GM11168 (cell line): Measurements from ENCODE around the gene CD22.

ENCODE experiments used
- in situ Hi-C: fragments of 300-500 bp; cut with MboI; formaldehyde crosslinking; loops from one replicate; pipeline ENCODE4 v1.12.0; 2022; ENCODE audit warnings: low sequenced_read_pairs; ENCODE audit not compliant: unreplicated experiment

Gene CD22

DNA sequence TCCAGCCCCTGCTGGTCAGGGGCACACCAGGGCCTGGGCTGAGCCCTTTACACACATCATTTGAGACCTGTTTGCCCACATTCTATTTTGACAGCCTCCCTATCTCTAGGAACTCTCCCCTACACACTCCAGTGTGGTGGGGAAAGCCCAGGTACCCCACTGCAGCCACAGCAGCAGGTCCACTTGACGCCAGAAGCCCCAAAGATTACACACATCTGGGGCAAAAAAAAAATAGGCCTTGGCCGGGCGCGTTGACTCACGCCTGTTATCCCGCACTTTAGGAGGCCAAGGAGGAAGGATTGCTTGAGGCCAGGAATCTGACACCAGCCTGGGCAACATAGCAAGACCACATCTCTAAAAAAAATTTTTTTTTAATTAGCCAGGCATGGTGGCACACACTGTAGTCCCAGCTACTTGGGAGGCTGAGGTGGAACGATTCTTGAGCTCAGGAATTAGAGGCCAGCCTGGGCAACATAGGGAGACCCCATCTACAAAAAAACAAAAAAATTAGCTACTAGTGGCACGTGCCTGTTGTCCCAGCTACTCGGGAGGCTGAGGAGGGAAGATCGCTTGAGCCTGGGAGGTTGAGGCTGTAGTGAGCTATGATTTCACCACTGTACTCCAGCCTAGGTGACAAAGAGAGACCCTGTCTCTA lies 18.0 kb upstream of the CD22 start:
- in situ Hi-C loops: no loop called here

DNA sequence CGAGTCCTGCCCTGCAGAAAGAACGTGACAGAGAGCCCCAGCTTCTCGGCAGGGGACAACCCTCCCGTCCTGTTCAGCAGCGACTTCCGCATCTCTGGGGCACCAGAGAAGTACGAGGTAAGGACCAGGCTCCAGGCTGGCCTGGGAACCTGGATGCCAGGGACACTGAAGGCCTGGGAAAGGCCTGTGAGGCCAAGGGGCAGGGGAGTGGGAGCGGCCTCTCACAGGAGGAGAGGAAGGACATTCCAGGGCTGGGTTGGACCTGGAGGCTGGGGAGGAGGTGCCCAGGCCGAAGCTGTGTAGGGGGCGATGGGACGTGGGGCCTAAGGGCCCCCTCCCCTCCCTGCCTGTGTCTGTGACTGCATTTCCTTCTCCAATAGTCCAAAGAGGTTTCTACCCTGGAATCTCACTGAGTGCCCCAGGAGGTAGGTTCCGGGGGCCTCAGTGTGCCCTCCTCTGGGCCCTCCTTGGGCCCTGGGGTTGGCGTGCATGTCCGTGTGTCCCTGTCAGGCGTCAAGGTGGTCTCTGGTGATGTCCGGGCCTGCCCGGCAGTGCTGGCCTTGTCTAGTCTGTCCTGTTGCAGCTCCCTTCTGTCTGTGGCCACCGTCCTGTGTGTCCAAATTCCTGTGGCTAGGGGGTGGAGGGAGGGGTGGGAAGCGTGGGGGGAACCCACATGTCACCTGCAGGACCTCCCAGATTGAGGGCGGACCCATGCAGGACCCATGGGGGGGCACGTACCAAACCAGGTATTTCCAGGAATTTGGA lies 16.9 kb upstream of the CD22 start:
- in situ Hi-C loops: no loop called here

DNA sequence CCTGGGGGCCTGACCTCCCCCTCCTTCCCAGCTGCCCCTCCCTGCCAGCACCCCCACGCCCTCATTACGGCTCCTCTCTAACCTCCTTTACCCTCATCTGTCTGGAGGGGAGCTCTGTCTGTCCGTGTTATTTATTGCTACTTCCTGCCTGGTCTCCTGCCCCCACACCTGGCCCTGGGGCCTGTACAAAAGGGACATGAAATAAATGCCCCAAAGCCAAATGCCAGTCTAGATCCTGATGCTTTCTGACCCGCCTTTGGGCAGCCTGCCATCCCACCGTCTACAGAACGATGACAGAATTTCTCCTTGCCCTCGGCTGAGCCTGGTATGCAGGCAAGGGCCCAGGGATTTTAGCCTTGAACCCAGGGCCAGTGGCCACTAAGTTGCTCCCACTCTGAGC lies 15.4 kb upstream of the CD22 start:
- in situ Hi-C loops: no loop called here

DNA sequence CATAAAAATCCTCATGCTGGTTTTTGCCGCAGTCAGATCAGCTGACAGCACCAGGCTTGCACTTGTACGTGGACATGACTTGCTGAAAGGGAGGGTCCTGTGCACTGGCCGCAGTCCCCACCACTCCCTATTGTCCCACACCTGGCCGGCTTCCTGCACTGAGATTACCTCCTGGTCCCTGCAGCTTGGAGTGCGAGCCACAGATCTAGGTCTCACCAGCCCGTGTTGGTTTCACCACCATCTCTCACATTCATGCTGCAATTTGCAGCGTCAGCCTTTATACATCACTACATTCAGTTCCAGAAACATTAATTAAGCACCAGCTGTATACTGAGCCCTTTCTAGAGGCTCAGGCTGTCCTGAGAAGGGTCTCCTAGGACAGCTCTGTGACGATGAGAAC lies 15.0 kb upstream of the CD22 start:
- in situ Hi-C loops: no loop called here

DNA sequence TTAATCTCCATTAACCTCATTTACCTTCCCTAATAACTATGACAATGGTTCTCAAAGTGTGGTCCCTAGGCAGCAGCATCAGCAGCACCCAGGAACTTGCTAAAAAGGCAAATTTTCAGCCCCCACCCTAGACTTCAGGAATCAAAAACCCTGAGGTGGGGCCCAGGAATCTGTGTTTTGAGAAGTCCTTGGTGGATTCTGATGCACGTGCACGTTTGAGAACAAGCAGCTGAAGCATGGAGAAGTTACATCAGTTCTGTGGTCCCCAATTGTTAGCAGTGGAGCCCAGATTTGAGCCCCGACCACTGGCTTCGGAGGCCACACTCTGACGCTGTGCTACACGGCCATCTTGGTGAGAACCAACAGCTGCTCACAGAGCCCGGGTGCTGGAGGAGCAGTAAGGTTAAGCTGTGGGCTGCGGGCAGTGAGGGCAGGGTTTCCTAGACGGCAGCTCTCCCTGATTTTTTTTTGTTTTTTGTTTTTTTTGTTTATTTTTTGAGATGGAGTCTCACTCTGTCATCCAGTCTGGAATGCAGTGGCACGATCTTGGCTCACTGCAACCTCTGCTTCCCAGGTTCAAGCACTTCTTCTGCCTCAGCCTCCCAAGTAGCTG lies 14.0 kb upstream of the CD22 start:
- in situ Hi-C loops: no loop called here

DNA sequence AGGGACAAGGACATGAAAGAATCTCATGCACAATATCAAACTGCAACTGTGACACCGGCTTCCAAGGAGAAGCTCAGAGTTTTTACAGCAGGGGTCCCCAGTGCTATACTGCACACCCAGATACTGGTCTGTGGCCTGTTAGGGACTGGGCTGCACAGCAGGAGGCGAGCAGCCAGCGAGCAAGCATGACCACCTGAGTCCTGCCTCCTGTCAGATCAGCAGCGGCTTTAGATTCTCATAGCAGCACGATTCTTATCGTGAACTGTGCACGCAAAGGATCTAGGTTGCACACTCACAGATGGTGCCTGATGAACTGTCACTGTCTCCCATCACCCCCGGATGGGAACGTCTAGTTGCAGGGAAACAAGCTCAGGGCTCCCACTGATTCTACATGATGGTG lies 13.1 kb upstream of the CD22 start:
- in situ Hi-C loops: no loop called here

DNA sequence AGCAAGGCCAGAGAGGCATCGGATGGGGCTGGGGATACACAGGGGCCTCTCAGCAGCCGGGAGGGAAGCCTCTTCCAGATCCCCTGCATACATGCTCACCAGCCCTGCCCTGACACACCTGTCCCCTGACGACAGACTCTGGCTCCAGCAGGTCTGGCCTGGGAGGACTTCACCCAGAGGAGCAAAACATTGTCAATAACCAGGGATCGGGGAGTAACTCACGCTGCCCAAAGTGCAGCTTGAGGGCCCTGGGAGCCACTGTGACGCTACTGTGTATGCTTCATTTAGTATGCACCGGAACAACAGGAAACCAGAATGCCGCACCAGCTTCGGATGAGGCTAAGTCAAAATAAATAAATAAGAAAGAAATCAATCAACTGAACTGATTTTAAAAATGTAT lies 12.4 kb upstream of the CD22 start:
- in situ Hi-C loops: no loop called here

DNA sequence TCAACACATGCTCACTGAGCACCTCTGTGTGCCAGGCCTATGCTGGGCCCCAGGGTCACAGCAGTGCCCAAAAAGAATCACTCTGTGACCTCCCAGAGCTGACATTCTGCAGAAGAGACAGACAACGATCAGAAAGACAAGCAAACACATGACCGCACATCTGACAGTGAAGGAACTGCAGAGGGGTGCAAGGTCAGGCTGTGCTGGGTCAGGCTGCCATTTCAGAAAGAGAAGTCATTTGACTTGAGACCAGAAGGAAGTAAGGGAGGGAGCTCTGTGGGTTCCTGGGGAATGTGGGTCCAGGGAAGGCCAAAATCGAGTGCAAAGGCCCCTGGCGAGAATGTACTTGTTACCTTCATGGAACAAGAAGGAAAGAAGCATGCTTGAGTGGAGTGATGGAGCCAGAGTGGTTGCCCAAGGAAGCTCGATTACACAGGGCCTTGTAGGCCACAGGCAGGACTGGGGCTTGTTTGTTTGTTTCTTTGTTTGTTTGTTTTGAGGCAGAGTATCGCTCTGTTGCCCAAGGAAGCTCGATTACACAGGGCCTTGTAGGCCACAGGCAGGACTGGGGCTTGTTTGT lies 11.4 kb upstream of the CD22 start:
- in situ Hi-C loops: no loop called here

DNA sequence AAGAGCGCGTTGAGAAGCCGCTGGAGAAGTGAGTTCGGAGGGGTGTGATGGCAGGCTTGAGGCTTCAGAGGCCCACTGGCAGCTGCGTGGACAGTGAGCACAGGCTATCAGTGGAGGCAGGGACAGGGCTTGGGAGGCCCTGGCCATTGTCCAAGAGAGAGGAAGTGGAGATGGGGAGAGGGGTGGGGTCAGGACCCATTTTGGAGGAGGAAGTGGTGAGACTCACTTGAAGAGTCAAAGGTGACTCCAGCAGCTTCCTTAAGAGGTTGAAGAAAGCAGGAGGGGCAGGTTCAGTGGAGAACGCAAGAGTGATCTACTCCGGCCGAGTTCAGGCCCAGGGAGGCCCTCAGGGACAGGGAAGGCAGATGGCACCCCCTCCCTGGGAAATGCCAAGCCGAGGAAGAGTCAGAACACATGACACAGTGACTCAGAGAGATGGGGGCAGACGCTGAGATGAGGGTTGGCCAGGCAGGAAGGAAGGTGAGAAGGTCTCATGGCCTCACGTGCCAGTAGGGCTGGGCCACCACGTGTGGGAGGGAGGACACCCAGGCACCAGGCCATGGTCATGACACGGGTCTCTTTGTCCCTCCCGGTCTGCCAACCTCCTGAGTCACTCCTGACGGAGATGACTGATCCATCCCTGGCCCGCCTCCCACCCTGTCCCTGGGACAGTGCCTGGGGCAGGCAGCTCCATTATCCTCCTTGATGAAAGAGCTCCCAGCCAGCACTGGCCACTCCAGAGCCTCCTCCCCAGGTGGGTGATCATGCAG lies 10.1 kb upstream of the CD22 start:
- in situ Hi-C loops: no loop called here

DNA sequence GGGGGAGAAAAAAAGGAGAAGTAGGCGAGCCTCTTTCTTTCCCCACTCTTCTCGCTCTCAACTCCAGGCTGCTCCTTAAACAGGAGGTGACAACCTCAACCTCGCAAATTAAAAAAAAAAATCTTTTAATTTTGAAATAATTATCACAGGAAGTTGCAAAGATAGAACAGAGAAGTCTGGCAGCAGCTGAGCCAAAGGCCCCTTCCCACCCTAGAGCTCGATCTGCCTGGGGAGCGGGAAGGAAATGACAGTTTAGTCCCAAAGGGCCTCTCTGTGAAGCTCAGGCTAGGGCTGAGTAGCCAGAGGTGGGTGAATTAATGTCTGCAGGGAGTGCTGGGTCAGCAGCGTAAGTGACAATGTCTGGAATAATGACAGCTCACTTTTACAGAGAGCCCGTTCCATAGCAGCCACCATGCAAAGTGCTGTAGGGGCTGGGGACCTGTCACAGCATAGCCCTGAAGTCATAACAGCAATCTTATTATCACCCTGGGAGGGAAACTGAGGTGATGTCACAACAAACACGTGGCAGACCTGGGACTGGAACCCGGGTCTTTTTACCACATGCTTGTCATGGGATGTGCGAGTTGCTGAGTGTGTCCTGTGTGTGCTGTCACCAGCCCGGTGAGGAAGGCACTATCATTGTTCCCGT lies 8.8 kb upstream of the CD22 start:
- in situ Hi-C loops: no loop called here

DNA sequence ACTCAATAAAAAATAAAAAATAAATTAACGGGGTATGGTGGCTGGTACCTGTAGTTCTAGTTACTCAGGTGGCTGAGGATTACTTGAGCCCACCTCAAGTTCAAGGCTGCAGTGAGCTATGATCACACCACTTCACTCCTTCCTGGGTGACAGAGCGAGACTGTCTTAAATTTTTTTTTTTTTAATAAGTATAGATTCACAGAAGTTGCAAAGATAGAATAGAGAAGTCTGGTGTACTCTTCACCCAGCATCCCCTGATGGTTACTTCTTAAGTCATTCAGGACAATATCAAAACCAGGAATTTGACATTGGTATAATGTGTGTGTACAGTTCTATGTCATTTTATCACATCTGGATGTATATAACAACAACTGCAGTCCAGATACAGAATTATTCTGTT lies 7.7 kb upstream of the CD22 start:
- in situ Hi-C loops: no loop called here

DNA sequence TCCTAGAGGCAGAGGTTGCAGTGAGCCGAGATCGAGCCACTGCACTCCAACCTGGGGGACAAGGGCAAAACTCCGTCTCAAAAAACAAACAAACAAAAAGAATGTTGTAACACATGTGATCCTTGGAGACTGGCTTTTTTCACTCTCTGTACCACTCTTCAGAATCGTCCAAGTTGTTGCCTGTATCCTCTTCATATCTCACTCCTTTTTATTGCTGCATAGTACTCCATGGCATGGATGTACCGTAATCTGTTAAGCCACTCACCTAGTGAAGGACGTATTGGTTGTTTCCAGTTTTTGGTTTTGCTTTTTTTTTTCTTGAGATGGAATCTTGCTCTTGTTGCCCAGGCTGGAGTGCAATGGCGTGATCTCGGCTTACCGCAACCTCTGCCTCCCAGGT lies 7.0 kb upstream of the CD22 start:
- in situ Hi-C loops: no loop called here

DNA sequence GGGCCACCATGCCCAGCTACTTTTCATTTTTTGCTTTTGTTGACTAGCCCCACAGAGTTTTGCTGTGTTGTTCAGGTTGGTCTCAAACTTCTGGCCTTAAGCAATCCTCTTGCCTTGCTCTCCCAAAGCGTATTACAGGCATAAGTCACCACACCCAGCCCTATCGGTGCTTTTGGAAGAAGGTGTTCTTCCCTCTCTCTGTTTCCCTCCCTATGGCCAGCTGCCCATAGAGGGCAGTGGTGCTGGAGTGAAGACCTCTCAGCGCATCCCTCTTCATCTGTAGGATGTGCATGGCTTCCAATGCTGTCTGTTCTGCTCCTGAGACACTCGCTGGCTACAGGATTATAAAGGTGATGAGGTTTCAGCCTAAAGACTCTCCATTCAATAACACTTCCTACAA lies 1.3 kb upstream of the CD22 start:
- in situ Hi-C loops: no loop called here

DNA sequence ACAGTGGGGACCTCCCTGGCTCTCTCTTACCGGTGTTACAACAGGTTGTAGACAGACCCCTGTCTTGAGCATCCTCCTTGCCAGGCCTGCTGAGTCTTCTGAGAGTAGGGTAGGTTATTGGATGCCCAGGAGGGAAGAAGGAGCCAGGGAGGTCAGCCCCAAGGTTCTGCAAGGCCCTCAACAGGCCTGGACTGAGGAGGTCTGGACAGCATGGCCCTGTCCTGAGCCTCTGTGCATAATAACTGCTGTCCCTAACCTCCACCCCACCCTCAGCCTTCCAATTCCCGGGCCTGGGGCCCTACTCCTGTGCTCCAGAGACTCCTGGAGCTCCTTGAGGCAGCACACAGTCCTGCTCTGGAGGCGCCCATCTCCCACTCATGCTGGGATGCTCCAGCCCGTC lies 336 bp downstream of the CD22 start:
- in situ Hi-C loops: no loop called here

DNA sequence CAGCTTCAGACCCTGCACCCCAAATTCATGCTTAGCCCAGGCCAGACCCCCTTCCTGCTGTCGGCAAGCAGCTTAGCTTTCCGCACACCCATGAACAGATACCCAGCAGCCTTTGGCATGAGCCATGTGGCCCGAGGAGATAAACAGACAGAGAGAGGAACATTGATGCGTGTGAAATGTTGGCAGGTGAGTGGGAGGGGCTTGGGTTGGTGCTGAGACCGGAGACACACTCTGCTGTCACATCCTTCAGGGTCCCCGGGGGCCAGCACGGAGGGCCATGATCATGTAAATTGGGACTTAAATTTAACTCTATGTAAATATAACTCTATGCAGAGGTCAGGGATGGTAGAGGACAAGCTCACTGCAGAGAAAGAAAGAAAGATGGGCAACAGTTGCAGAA lies 1.5 kb downstream of the CD22 start:
- in situ Hi-C loops: no loop called here

DNA sequence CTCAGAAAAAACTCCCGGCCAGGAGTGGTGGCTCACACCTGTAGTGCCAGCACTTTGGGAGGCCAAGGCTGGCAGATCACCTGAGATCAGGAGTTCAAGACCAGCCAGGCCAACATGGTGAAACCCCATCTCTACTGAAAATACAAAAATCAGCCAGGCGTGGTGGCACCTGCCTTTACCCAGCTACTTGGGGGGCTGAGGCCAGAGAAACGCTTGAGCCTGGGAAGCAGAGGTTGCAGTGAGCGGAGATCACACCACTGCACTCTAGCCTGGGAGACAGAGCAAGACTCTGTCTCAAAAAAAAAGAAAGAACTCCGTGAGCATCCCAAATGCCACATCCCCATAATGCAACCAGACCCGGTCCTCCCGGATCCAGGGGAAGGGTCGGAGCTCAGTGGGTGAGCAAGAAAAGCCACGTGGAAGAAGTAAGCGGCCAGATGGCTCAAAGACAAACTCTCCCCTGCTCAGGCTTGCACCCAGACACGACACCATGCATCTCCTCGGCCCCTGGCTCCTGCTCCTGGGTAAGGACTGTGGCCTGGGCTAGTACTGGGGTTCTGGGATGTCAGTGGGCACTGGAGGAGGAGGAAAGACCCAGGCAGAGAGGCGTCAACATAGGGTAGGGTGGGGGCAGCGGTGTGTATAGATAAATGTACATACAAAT lies 2.7 kb downstream of the CD22 start:
- in situ Hi-C loops: no loop called here

DNA sequence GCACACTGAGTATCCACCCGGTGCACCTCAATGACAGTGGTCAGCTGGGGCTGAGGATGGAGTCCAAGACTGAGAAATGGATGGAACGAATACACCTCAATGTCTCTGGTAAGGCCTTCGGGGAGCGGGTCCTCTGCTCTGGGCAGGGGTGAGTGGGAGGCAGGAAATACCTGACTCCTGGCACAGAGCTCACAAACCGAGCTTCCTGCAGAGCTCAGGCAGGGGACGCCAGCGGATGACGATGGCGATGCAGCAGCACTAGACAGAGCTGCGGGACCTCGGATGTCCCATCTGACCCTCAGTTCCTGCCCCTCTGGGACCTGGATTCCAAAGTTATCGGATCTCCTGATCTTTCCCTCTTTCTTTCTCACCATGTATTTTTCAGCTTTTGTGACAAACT lies 3.8 kb downstream of the CD22 start:
- in situ Hi-C loops: no loop called here

DNA sequence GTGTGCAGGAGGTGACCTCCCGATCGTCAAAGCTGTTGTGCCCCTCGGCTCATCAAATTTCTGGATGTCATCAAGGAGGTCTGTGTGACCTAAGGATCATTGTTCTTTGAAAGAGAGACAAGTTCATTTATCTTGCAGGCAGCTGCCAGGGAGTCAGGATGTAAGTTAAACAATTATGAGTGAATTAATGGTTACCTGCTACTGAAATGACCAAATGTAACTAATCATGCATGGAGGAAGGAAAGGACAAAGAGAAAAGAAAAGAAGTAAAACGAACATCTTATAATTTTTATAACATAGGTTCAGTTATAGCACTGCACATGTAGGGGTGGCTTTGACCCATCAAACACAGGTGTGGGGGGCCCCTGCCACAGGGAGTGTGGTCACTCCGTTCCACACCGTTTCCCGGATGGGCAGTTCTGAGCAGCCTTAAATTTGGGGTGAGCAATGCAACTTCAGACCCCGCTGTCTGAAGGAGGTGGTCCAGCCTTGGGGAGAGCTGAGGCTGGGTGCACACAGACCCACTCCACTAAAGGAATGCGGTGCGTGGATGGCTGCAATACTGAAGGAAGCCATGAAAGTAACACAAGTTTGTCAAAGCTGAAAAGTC lies 5.3 kb downstream of the CD22 start:
- in situ Hi-C loops: no loop called here
